NCI-H146 treated with DMSO at 0.1 percent for 48 hours (cell line): Measurements from ENCODE around the gene FAR1.

Source experiments
- DNase-seq: peaks from one replicate; lab custom pipeline; 2025; ENCODE audit not compliant: unreplicated experiment; lab: John Stamatoyannopoulos, UW

FAR1 gene

GRCh38 chr11:13669544-13670488 is 1.3 kb downstream of the FAR1 start:
- DNase-seq = no peak

- peak; percentile 13 for DNase-seq
Measured at GRCh38 chr11:13672576-13673210, 4.2 kb downstream of the FAR1 start.

DNA sequence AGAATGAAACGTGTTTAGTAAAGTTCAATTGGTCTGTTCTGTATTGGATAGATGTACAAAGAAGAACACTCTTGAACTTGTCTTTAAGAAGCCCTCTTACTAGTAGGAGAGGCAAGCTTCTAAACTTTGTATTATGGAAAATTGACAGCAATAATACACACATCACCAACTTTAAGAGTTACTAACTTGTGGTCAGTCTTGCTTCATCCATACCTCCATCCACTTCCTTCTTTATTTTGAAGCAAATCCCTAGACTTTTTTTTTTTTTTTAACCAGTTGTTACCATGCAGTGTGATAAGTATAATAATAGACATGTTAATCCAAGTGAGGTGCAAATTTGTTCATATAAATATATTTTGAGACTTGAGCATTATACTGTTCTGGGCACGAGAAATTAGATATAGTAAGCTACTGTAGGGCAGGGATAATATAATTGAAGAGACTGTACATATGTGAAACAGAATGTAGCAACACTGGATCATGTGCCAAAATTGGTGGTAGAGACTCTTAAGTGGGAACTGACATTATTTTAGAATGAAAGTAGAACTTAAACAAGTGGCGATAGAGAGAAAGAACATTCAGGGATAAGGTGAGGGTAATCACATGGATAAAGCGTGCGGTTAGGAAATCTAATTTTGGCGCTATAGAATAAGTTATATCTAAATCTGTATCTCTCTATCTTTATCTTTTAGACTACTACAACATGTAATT is 6.5 kb downstream of the FAR1 start:
- DNase-seq = no peak

- DNase-seq = no peak
Measured at GRCh38 chr11:13676576-13676975, 8.1 kb downstream of the FAR1 start.

DNA sequence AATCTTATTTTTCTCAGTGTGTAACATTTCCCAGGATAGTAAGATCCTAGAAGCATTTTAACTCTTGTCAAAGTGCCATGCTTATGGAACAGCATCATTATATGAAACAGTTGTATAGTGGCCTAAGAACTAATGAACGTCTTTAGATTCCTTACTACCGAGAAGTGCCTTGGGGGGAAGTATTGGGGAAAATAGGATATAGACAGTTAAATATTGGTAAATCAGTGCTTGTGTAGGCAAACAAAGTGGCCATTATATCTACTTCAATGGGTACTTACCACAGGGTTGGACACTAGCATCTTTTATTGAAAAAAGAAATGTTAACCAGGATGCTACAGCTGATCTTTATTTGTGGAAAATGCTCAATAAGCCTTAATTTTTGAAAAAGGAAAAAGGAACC is 11.3 kb downstream of the FAR1 start:
- DNase-seq = no peak

- no peak for DNase-seq
Measured at GRCh38 chr11:13680501-13681264, 12.2 kb downstream of the FAR1 start.

- no peak for DNase-seq
Measured at GRCh38 chr11:13681446-13681845, 13.0 kb downstream of the FAR1 start.

- no peak for DNase-seq
Measured at GRCh38 chr11:13682212-13682611, 13.7 kb downstream of the FAR1 start.

- no peak for DNase-seq
Measured at GRCh38 chr11:13685461-13686108, 17.1 kb downstream of the FAR1 start.

- DNase-seq = no peak
Measured at GRCh38 chr11:13686776-13687175, 18.3 kb downstream of the FAR1 start.

DNA sequence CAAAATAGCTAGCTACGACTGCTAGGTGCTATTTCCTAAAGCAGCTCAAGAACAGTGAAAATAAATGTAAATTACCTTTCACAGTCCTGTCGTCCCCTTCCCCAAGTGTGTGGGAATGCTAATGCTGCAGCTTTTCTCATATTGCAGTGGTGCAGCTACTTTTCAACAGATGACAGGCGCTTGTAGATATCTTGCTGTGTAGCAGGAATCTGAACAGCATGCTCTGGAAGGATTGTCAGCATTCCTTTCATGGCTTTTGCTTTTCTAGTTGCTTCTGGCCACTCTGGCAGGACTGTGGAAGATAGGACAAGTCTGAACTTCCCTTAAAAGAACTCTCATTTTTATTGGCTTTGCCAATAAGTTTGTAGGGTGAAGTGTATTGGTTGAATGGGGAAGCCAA is 18.8 kb downstream of the FAR1 start:
- no peak for DNase-seq

DNA sequence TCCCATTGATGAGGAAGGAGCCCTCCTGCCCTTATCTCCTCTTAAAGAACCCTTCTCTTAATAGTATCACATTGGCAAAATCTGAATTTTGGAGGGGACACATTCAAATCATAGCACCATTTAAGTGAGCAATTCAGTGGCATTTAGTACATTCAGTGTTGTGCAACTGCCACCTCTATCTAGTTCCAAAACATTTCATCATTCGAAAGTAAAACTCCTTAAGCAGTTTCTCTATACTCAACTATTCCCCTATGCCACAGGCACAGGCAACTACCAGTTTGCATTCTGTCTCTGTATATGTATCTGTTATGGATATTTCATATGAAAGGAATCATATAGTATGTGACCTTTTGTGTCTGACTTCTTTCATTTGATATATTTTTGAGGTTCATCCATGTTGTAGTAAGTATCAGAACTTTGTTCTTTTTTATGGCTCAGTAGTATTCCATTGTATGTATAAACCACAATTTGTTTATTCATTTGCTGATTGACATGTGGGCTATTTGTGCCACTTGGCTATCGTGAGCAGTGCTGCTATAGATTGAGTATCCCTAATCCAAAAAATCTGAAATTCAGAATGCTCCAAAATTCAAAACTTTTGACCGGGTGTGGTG is 22.9 kb downstream of the FAR1 start:
- DNase-seq = no peak

DNA sequence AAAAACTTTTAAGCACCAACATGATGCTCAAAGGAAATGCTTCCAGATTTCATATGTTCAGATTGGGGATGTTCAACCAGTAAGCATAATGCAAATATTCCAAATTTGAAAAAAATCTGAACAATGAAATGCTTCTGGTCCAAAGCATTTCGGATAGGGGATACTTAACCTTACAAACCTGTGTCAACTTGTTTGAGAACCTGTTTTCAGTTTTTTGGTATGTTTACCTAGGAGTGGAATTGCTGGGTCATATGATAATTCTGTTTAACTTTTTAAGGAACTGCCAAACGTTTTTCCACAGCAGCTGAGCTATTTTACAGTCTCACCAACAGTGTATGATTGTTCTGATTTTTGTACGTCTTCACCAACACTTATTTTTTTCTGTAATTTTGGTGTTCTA is 23.7 kb downstream of the FAR1 start:
- no peak for DNase-seq

- no peak for DNase-seq
Measured at GRCh38 chr11:13694115-13694514, 25.6 kb downstream of the FAR1 start.

DNA sequence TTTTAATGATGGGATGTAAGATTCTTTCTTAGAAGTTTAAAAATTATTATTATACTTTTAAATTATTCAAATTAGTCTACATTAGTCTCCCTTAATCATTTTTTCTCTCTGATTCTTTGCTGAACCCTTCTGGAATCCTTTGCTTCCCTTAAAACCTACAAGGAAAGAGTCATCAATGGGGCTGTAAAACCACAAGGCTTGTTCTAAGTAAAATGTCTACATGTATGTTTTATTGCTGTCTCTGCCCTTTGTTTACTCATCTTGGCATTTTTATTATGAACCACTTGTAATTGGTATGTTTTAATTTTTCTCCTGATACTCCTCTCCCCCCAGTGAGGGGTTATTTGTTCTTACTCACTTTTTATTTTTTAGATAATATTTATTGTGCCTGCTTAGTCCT is 27.4 kb downstream of the FAR1 start:
- no peak for DNase-seq

DNA sequence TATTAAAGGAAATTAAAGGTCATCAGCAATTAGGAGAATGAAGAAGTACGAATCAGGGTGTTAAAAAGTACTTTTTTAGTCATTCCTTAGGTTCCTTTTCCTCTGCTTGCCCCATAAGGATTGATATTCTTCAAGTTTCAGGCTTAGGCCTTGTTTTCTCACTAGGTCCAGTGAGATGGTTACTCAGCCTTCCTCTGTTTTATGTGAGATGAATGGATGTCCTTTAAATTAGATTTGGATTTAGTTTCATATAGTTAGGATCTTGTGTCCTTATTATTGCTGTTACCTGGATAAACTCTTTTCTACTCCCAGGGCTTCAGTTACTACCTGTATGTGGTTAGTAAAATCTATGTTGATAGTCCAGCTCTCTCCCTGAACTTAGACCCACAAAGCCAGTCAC is 29.2 kb downstream of the FAR1 start:
- DNase-seq = no peak

DNA sequence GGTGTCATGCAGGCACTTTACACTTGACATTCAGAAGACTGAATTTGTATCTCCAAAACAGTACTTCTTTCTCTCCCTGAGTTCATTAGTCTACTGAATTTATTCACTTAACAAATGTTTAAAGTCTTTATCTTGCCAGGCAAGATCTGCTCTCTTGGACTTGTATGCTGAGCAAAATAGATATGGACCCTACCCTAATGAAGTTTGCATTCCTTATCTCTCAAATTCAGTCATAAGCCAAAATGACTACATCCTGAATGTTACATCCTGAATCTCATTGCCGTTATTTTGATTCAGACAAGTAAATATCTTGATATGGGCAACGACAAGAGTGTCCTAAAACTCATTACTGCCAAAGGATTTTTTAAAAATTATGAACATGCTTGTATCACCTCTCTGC is 29.7 kb downstream of the FAR1 start:
- no peak for DNase-seq

DNA sequence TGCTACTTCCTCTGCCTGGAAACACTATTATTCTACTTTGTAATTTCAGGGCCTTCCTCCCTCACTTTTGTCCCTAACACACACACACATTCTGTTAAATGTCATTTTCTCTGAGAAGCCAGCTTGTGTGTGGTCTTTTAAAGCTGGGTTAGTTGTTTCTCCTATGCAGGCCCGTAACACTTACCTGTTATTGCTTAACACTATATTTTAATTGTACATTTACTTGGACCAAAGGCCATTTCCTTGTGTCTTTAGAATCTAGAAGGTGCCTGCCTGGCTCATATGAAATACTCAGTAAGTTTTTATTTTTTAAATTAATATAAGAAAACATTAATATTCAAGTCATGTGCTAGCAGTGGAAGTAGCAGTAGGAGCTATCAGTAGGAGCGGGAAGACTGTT is 30.6 kb downstream of the FAR1 start:
- no peak for DNase-seq

DNA sequence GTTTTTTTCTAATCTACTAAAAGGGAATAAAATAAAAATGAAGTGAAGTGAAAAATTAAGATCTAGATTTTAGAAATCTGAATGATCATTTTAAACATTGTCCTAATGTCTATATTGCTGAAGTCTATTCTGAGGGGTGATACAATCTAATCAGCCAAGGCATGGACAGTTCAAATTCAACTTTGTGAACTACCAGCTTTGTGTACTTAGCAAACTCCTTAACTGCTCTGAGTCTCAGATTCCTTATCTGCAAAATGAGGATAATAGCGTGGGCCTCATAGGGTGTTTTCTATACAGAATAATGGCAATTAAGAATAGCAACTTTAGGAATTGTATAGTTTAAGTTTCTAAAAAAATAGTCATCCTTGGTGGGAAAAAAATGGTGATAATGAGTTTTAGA is 31.4 kb downstream of the FAR1 start:
- no peak for DNase-seq

DNA sequence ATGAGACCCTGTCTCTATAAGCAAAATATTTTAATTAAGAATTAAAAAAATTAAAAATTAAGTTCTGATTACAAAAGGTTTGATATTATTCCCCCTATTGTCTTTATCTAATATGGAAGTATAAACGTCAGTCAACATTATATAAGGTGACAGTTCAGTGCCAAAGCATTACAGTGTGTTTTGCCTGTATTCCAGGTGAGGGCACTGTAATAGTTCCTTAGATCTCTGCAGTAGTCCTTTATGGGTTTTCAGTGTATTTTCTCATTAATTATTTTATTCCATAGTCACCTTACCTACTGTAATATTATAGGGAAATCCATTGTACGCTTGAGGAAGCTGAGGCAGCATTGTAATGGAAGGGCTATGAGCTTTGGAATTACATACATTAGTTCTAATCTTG is 33.0 kb downstream of the FAR1 start:
- no peak for DNase-seq
